CD4-positive, alpha-beta memory T cell (primary cell): ENCODE results near the gene IL4I1. TPM values are rescaled to one million over a fixed set of nuclear protein-coding genes. Genes with fewer than 3 reads are reported as not detected.

Experiments
- CTCF ChIA-PET: fragments of 350-600 bp; sonication (Branson Sonifier 250); formaldehyde crosslinking; loops from one replicate; lab custom pipeline; 2021; ENCODE audit warnings: inconsistent platforms; ENCODE audit not compliant: partially characterized antibody; lab: Charles Lee
- POLR2A ChIA-PET: fragments of 350-600 bp; sonication (Branson Sonifier 250); formaldehyde crosslinking; loops from one replicate; lab custom pipeline; 2021; ENCODE audit not compliant: partially characterized antibody; lab: Charles Lee
- DNase-seq, 5 donors: peaks; one replicate each; pipeline versions ENCODE4 v3.0.0 to v3.0.0-alpha.2; 2020 to 2022; ENCODE audit warnings: mixed read lengths in 1 of 5
- H3K27ac ChIP-seq: one replicate; pipeline ENCODE4 v1.7.0; 2013; ENCODE audit warnings: low read depth, low read length
- H3K27me3 ChIP-seq: 2 replicates; pipeline ENCODE4 v1.7.0; 2013; ENCODE audit warnings: mild to moderate bottlenecking, low read length, moderate library complexity; ENCODE audit not compliant: insufficient read depth
- H3K36me3 ChIP-seq: 2 replicates; pipeline ENCODE4 v1.7.0; 2013; ENCODE audit warnings: mild to moderate bottlenecking, low read length, moderate library complexity; ENCODE audit not compliant: insufficient read depth
- H3K4me1 ChIP-seq: 2 replicates; pipeline ENCODE4 v1.7.0; 2013; ENCODE audit warnings: mild to moderate bottlenecking, low read length, moderate library complexity; ENCODE audit not compliant: insufficient read depth
- H3K4me3 ChIP-seq, 2 donors: one replicate each; pipeline ENCODE4 v1.7.0; 2013; ENCODE audit warnings: low read length in 2 of 2, mild to moderate bottlenecking in 1 of 2
- H3K9me3 ChIP-seq, 2 donors: one replicate each; pipeline ENCODE4 v1.7.0; 2013; ENCODE audit warnings: low read length in 2 of 2, control low read depth in 1 of 2; ENCODE audit not compliant: control insufficient read depth in 1 of 2
- H3K27ac Mint-ChIP-seq, 7 donors: one replicate each; pipeline ENCODE4 v1.8.0; 2020 to 2021; ENCODE audit warnings: mixed read lengths in 7 of 7, mild to moderate bottlenecking in 6 of 7, inconsistent platforms in 3 of 7, moderate library complexity in 3 of 7
- H3K27me3 Mint-ChIP-seq, 2 donors: one replicate each; pipeline ENCODE4 v1.8.0; 2020 to 2021; ENCODE audit warnings: mixed read lengths in 2 of 2
- H3K36me3 Mint-ChIP-seq, 2 donors: one replicate each; pipeline ENCODE4 v1.8.0; 2020 to 2021; ENCODE audit warnings: mixed read lengths in 2 of 2, inconsistent platforms in 1 of 2, mild to moderate bottlenecking in 1 of 2
- H3K4me1 Mint-ChIP-seq, 4 donors: one replicate each; pipeline ENCODE4 v1.8.0; 2020 to 2021; ENCODE audit warnings: mixed read lengths in 4 of 4, mild to moderate bottlenecking in 1 of 4
- H3K4me3 Mint-ChIP-seq, 8 donors: one replicate each; pipeline ENCODE4 v1.8.0; 2020 to 2021; ENCODE audit warnings: mixed read lengths in 8 of 8, mild to moderate bottlenecking in 7 of 8, moderate library complexity in 6 of 8, inconsistent platforms in 3 of 8
- H3K9me3 Mint-ChIP-seq, 8 donors: one replicate each; pipeline ENCODE4 v1.8.0; 2020 to 2021; ENCODE audit warnings: mixed read lengths in 8 of 8, mild to moderate bottlenecking in 5 of 8, inconsistent platforms in 3 of 8, moderate library complexity in 1 of 8
- intact Hi-C: fragments of 100-400 bp; cut with micrococcal nuclease; formaldehyde crosslinking; loops from one replicate; pipeline ENCODE4 v1.15.1; 2023
- polyA plus RNA-seq, 2 donors: library from polyadenylated mRNA; unstranded; fragments of 300-500 nt; fragmentation: Illumina TruSeq; gene quantifications; one replicate each; pipeline ENCODE4 v1.2.3, GENCODE V29; 2021
- total RNA-seq, 2 experiments: library from RNA; stranded (reverse); gene quantifications; one replicate each; pipeline ENCODE4 v1.2.3, GENCODE V29; 2021

The IL4I1 gene
- total and polyA plus RNA-seq, 4 experiments from 2014 or later: 2.6 to 10.4 (median 6.4) TPM

DNA sequence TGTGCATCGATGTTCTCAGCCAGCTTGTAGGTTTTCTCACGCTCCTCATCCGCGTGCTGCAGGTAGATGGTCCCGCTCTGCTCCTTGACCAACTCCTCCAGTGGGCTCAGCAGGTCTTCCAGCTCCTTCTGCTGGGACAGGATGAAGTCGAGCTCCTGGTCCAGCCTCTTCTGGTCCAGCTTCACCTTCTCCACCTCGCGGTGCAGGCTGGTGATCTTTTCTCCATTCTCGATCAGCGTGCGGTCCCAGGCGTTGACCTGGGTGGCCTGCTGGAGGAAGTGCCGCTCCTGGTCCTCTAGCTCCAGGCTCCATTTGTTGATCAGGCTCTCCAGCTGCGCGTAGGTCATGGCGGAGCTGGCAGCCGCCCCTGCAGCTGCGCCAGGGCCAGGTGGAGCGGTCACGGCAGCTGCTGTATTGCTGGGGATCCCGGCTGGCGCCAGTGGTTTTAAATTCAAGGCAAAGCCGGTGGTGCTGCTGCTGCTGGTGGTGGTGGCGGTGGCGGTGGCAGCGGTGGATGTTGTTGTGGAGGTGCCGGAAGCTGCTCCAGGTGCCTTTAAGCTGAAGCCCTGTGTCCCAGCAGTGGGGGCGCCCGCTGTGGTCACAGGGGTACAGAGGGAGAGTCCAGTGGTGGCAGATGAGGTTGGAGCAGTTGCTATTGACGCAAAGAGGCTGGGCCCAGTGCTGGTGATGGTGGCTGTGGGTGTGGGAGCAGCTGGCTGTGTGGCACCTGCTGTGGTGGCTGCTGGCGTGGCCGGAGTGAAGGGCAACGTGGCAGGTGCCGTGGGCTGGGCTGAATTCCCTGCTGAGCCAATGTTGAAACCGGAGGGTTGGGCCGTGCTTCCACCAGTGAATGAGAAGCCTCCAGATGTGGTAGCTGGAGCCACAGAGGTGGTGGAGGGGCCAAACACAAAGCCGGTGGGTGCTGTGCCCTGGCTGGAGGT is 12.1 kb upstream of the IL4I1 start:
- no peak overlapping the region for H3K4me3 Mint-ChIP-seq
- peak overlapping the region in 1 of 7 donors; percentile 24 for H3K27ac Mint-ChIP-seq
- peaks cover 12 to 52% (median 33%) of the 10 kb centered on the region in 4 donors for H3K4me1 Mint-ChIP-seq
- ChIA-PET CTCF (interaction anchor here (1.3 kb wide), 1 partner anchor 11 kb away, joined by 6 read pairs; no protein-coding TSS in a partner anchor), POLR2A (interaction anchor here (0.9 to 1.8 kb wide), 2 partner anchors 20 to 21 kb away, joined by 4 to 5 read pairs; partner anchors contain the start of genes ATF5 and NUP62)
- Histone ChIP-seq H3K36me3 (peaks cover 18% of the 10 kb centered on the region), H3K9me3 (no peaks in the 10 kb centered on the region), H3K4me1 (peaks cover 14% of the 10 kb centered on the region), H3K27me3 (no peaks in the 10 kb centered on the region), H3K4me3 (no peak overlapping the region), H3K27ac (no peak overlapping the region)
- H3K9me3 Mint-ChIP-seq: no peaks in the 10 kb centered on the region
- no peaks in the 10 kb centered on the region for H3K27me3 Mint-ChIP-seq
- intact Hi-C loops: no loop called here
- no peak for DNase-seq
- peaks cover 25 to 48% of the 10 kb centered on the region in 2 donors for H3K36me3 Mint-ChIP-seq

DNA sequence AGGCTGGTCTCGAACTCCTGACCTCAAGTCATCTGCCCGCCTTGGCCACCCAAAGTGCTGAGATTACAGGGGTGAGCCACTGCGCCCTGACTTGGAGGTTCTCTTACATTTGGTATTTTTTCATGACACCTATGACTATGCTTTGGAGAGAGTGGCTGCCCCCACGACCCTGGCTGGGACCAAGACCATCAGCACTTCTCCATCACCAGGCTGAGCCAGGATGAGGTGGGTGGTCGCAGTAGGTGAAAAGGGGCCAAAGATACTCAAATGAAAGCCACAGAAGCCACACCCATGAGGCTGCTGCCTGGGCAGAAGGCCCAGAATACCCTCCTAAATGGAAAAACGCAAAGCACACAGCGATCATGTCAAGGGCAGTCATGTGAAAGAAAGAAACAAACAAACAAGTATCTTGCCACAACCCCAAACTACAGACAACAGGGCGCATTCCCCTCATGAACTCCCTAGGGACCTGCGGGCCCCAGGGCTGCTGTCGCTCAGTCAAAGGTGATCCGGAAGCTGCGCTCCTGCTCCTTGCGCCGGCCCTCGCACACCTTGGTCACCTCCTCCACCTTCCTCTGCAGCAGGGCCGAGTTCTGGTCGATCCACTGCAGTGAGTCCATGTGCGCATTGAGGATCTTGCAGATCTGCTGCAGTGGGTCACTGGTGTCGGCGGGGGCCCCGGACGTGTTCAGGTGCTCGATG is 11.2 kb upstream of the IL4I1 start:
- Mint-ChIP-seq H3K27ac (peak overlapping the region in 1 of 7 donors; percentile 52), H3K36me3 (peaks cover 17 to 40% of the 10 kb centered on the region in 2 donors)
- H3K9me3 ChIP-seq: no peaks in the 10 kb centered on the region

DNA sequence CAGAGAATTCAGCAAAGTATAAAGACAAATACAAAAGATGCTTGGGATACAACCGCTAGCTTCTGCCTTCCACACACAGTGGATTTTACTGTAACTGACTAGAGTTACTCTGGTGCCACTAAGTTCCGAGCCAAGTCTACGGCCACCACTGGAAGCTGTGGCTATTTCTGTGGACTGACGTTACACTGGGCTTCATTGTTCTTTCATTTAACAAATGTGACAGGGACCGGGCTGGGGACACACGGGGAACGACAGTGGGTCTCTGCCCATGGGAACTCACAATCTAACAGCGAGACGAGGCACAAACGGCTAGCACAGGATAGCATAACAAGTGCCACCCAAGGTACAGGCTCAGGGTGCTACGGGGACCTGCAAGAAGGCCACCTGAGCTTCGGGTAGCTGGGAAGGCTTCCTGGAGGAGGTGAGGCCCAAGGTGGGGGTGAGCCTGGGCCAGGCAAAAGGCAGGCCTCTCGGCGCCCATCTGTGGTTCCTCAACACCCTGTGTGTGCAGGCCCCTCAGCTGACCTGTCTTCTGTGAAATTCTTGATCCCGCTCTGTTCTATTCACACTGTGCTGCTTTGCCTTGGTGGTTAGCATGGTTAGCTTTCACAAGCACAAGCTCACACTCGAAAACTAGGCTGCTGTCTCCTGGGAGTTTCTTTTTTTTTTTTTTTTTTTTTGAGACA is 10.3 kb upstream of the IL4I1 start:
- Histone ChIP-seq H3K4me3 (no peak overlapping the region), H3K36me3 (peaks cover 10% of the 10 kb centered on the region), H3K27me3 (no peaks in the 10 kb centered on the region), H3K9me3 (no peaks in the 10 kb centered on the region), H3K4me1 (peaks cover 14% of the 10 kb centered on the region), H3K27ac (no peak overlapping the region)
- Mint-ChIP-seq H3K27ac (peak overlapping the region in 1 of 7 donors; percentile 41), H3K36me3 (peaks cover 14 to 35% of the 10 kb centered on the region in 2 donors), H3K27me3 (no peaks in the 10 kb centered on the region), H3K4me1 (peaks cover 8 to 41% (median 26%) of the 10 kb centered on the region in 4 donors), H3K4me3 (no peak overlapping the region), H3K9me3 (no peaks in the 10 kb centered on the region)
- CTCF ChIA-PET: no interaction called here
- intact Hi-C loops: no loop called here
- POLR2A ChIA-PET: interaction anchor here (1.8 kb wide), 1 partner anchor 22 kb away, joined by 5 read pairs; the partner anchor contains the start of genes ATF5 and NUP62
- no peak for DNase-seq

More for the DNA sequence above, 11.2 kb upstream of the IL4I1 start:
- Mint-ChIP-seq H3K4me3 (no peak overlapping the region), H3K4me1 (peaks cover 8 to 48% (median 28%) of the 10 kb centered on the region in 4 donors), H3K9me3 (no peaks in the 10 kb centered on the region), H3K27me3 (no peaks in the 10 kb centered on the region)
- H3K4me1 ChIP-seq: peaks cover 14% of the 10 kb centered on the region
- no peak overlapping the region for H3K27ac ChIP-seq
- H3K36me3 ChIP-seq: peaks cover 12% of the 10 kb centered on the region
- intact Hi-C loops: no loop called here
- no peak overlapping the region for H3K4me3 ChIP-seq
- H3K27me3 ChIP-seq: no peaks in the 10 kb centered on the region
- DNase-seq: no peak
- ChIA-PET POLR2A (interaction anchor here (1.8 kb wide), 1 partner anchor 22 kb away, joined by 5 read pairs; the partner anchor contains the start of genes ATF5 and NUP62), CTCF (no interaction called here)

DNA sequence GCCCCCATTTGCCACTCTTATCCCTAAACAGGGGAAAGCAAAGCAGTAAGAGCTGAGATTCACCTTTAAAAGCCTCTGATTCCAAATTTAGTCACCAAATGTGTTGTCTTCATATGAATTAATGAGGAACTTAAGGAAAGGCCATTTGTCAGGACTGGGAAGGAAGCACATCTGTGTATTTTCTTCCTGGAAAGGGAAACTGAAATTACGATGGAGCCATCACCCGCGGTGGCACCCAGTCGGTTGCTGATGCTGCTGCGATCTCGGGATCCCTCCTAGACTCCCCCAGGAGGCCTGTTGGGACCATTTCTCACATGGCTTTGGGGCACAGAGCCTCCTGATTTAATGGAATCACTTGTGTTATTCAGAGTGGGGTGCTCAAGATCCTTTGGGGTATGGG is 7.4 kb upstream of the IL4I1 start:
- POLR2A ChIA-PET: no interaction called here
- Histone ChIP-seq H3K27ac (no peak overlapping the region), H3K4me1 (no peaks in the 10 kb centered on the region), H3K4me3 (no peak overlapping the region), H3K9me3 (no peaks in the 10 kb centered on the region), H3K27me3 (no peaks in the 10 kb centered on the region), H3K36me3 (peaks cover 6% of the 10 kb centered on the region)
- Mint-ChIP-seq H3K27me3 (no peaks in the 10 kb centered on the region), H3K36me3 (peaks cover 7 to 20% of the 10 kb centered on the region in 2 donors), H3K4me1 (peaks cover 0 to 21% (median 10%) of the 10 kb centered on the region in 4 donors), H3K4me3 (no peak overlapping the region), H3K27ac (peak overlapping the region in 2 of 7 donors; percentile 12 to 30), H3K9me3 (peaks cover 0 to 1% (median 0%) of the 10 kb centered on the region in 8 donors)
- CTCF ChIA-PET: no interaction called here
- no peak for DNase-seq
- intact Hi-C loops: no loop called here

DNA sequence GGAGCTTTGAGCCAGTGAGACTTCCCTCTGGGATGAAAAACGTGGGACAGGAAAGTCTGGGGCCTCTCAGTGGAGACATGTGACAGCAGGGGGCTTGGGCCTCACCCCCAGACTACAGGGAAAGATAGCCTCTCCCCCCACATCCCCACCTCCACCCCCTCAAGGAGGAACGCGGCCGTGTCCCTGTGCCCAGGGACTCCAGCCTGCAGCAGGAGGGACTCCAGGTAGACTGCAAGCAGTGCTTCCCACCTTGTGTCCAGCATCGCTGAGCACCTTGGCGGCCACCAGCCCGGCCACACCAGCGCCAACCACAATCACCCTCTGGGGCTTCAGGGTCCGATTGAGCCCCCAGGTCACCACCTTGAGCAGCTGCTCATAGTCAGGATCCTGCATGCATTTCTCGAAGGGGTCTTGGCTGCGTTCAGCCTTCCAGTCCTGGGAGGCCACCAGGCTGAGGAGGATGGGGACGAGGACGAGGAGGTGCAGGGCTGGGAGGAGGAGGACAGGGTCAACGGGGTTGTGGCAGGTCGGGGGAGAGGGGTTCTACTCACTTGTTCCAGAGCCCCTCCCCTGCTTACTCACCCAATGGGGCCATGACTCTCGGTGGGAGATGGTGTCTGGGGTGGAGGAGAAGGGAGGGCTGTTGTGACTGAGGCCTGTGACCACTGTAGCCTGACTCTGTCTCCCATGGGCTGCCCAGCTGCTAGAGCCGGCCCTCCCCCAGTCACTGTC is 955 bp downstream of the IL4I1 start:
- peaks cover 44% of the 10 kb centered on the region for H3K4me1 ChIP-seq
- Mint-ChIP-seq H3K9me3 (peaks cover 0 to 1% (median 0%) of the 10 kb centered on the region in 8 donors), H3K4me1 (peaks cover 23 to 58% (median 45%) of the 10 kb centered on the region in 4 donors), H3K4me3 (peak overlapping the region in 7 of 8 donors; percentile 87 to 92 (median 90)), H3K27me3 (no peaks in the 10 kb centered on the region), H3K27ac (peak overlapping the region; percentile 97 to 100 (median 99)), H3K36me3 (peaks cover 0 to 3% of the 10 kb centered on the region in 2 donors)
- H3K4me3 ChIP-seq: peak overlapping the region in 1 of 2 donors; percentile 22
- no peaks in the 10 kb centered on the region for H3K36me3 ChIP-seq
- no peaks in the 10 kb centered on the region for H3K9me3 ChIP-seq
- H3K27me3 ChIP-seq: no peaks in the 10 kb centered on the region
- peak overlapping the region; percentile 98 for H3K27ac ChIP-seq
- DNase-seq: peak in 1 of 5 donors; percentile 51
- POLR2A ChIA-PET: interaction anchor here (1.0 to 4.0 kb wide), 7 partner anchors 13 to 88 kb away, joined by 3 to 28 read pairs (median 8); partner anchors contain the start of genes AKT1S1, ATF5, NUP62 and TBC1D17
- intact Hi-C loops: loop anchor here (2.0 kb wide), 3 partner anchors 19 to 41 kb away; partner anchors contain the start of genes AKT1S1, ATF5, NUP62 and TBC1D17
- CTCF ChIA-PET: no interaction called here
